IMR-90 (cell line): Measurements from ENCODE around the gene PACC1. TPM values are rescaled to one million over a fixed set of nuclear protein-coding genes. Genes with fewer than 3 reads are reported as not detected.

Experiments used
- ATAC-seq: fragments of 200-7000 bp; cut with Tn5 transposase; 2 replicates; pipeline ENCODE4 v1.9.1; 2020; ENCODE audit warnings: low read depth, mild to moderate bottlenecking, moderate library complexity
- BruUV-seq: library from RNA; stranded (reverse); fragments of 400-500 nt; replicated peaks from 2 replicates; lab custom pipeline; 2021; lab: Mats Ljungman, UMichigan
- CTCF ChIA-PET: fragments of 300-600 bp; formaldehyde crosslinking; extraction: SDS; loops from one replicate; lab custom pipeline; 2021; ENCODE audit warnings: antibody characterized with exemption; lab: Yijun Ruan, JAX
- POLR2A ChIA-PET: fragments of 300-600 bp; sonication (Branson Sonifier 250); formaldehyde crosslinking; loops from one replicate; lab custom pipeline; 2022; ENCODE audit warnings: antibody characterized with exemption; ENCODE audit not compliant: unreplicated experiment; lab: Charles Lee
- DNase-seq: peaks from one replicate; pipeline ENCODE4 v3.0.0; 2013
- H2AFZ ChIP-seq: replicated peaks from 2 replicates; pipeline ENCODE3; 2013; ENCODE audit warnings: low read length, mild to moderate bottlenecking; ENCODE audit not compliant: poor library complexity
- H2AK5ac ChIP-seq: 2 replicates; pipeline ENCODE4 v1.6.1; 2013; ENCODE audit warnings: low read depth, low read length, inconsistent platforms
- H2AK9ac ChIP-seq: replicated peaks from 2 replicates; pipeline ENCODE3; 2013; ENCODE audit warnings: mild to moderate bottlenecking, low read depth, low read length, moderate library complexity; ENCODE audit not compliant: poor library complexity
- H2BK120ac ChIP-seq: 2 replicates; pipeline ENCODE4 v1.6.1; 2013; ENCODE audit warnings: low read depth, low read length, inconsistent platforms
- H2BK15ac ChIP-seq: 3 replicates; pipeline ENCODE4 v1.6.1; 2013; ENCODE audit warnings: low read depth, low read length, inconsistent platforms
- H2BK20ac ChIP-seq: 2 replicates; pipeline ENCODE4 v1.6.1; 2013; ENCODE audit warnings: low read depth, mild to moderate bottlenecking, inconsistent platforms, low read length, moderate library complexity
- H2BK5ac ChIP-seq: 2 replicates; pipeline ENCODE4 v1.6.1; 2013; ENCODE audit warnings: mild to moderate bottlenecking, low read depth, low read length, inconsistent platforms; ENCODE audit not compliant: poor library complexity, severe bottlenecking
- H3K14ac ChIP-seq: replicated peaks from 2 replicates; pipeline ENCODE4 v1.6.1; 2013; ENCODE audit warnings: low read depth, low read length, inconsistent platforms
- H3K18ac ChIP-seq: 2 replicates; pipeline ENCODE4 v1.6.1; 2013; ENCODE audit warnings: low read depth, low read length, control low read depth
- H3K23ac ChIP-seq: 2 replicates; pipeline ENCODE4 v1.6.1; 2013; ENCODE audit warnings: low read depth, low read length, inconsistent platforms
- H3K27ac ChIP-seq: 2 replicates; pipeline ENCODE4 v1.5.1; 2013; ENCODE audit warnings: mild to moderate bottlenecking, control low read depth, low read length; ENCODE audit not compliant: insufficient read depth
- H3K27me3 ChIP-seq: 2 replicates; pipeline ENCODE4 v1.6.1; 2013; ENCODE audit warnings: low read length; ENCODE audit not compliant: control insufficient read depth, insufficient read depth
- H3K36me3 ChIP-seq: 2 replicates; pipeline ENCODE4 v1.6.1; 2013; ENCODE audit warnings: low read length, mixed read lengths; ENCODE audit not compliant: control insufficient read depth, insufficient read depth
- H3K4ac ChIP-seq: 2 replicates; pipeline ENCODE4 v1.6.1; 2013; ENCODE audit warnings: low read depth, low read length, inconsistent platforms
- H3K4me1 ChIP-seq: 2 replicates; pipeline ENCODE4 v1.6.1; 2013; ENCODE audit warnings: low read length, mixed read lengths; ENCODE audit not compliant: control insufficient read depth, insufficient read depth
- H3K4me2 ChIP-seq: 2 replicates; pipeline ENCODE4 v1.6.1; 2013; ENCODE audit warnings: low read depth, mild to moderate bottlenecking, control low read depth, low read length, moderate library complexity
- H3K4me3 ChIP-seq: 2 replicates; pipeline ENCODE4 v1.5.1; 2013; ENCODE audit warnings: low read depth, mild to moderate bottlenecking, control low read depth, low read length, moderate library complexity; ENCODE audit not compliant: insufficient read depth
- H3K56ac ChIP-seq: 2 replicates; pipeline ENCODE4 v1.6.1; 2013; ENCODE audit warnings: low read length, inconsistent platforms; ENCODE audit not compliant: insufficient read depth; ENCODE audit errors: extremely low read depth
- H3K79me1 ChIP-seq, 2 experiments: 2 replicates each; pipeline ENCODE4 v1.6.1; 2013; ENCODE audit warnings: low read length in 2 of 2, inconsistent platforms in 1 of 2, low read depth in 1 of 2
- H3K9ac ChIP-seq: 2 replicates; pipeline ENCODE4 v1.6.1; 2013; ENCODE audit warnings: low read depth, low read length, control low read depth
- H3K9me1 ChIP-seq: 2 replicates; pipeline ENCODE4 v1.6.1; 2013; ENCODE audit warnings: low read length, inconsistent platforms; ENCODE audit not compliant: insufficient read depth
- H3K9me3 ChIP-seq: 2 replicates; pipeline ENCODE4 v1.6.1; 2013; ENCODE audit warnings: low read length; ENCODE audit not compliant: control insufficient read depth, insufficient read depth
- H4K20me1 ChIP-seq: 2 replicates; pipeline ENCODE4 v1.6.1; 2013; ENCODE audit warnings: low read length, inconsistent platforms; ENCODE audit not compliant: insufficient read depth
- H4K5ac ChIP-seq: 2 replicates; pipeline ENCODE4 v1.6.1; 2013; ENCODE audit warnings: mild to moderate bottlenecking, low read depth, low read length, control low read depth
- H4K8ac ChIP-seq, 2 experiments: 2 replicates each; pipeline ENCODE4 v1.6.1; 2013; ENCODE audit warnings: low read depth in 2 of 2, low read length in 2 of 2, control low read depth in 1 of 2, inconsistent platforms in 1 of 2
- H4K91ac ChIP-seq: 2 replicates; pipeline ENCODE4 v1.6.1; 2013; ENCODE audit warnings: low read depth, low read length, inconsistent platforms; ENCODE audit not compliant: insufficient read depth
- CEBPB ChIP-seq: IDR thresholded peaks from 2 replicates; pipeline ENCODE4 v1.6.1; 2012; ENCODE audit warnings: low read depth, low read length, improper control_type of control experiment
- CHD1 ChIP-seq: IDR thresholded peaks from 2 replicates; pipeline ENCODE4 v1.6.1; 2012; ENCODE audit warnings: low read depth, low read length, improper control_type of control experiment
- FOS ChIP-seq: fragments of 150-350 bp; IDR thresholded peaks from 2 replicates; pipeline ENCODE4 v1.6.1; 2016; ENCODE audit warnings: low read depth, low read length
- MAFK ChIP-seq: IDR thresholded peaks from 2 replicates; pipeline ENCODE4 v1.6.1; 2012; ENCODE audit warnings: low read depth, low read length, improper control_type of control experiment
- MAZ ChIP-seq: IDR thresholded peaks from 2 replicates; pipeline ENCODE4 v1.6.1; 2012; ENCODE audit warnings: low read depth, mild to moderate bottlenecking, low read length, improper control_type of control experiment, moderate library complexity, borderline replicate concordance
- RCOR1 ChIP-seq: IDR thresholded peaks from 2 replicates; pipeline ENCODE4 v1.6.1; 2012; ENCODE audit warnings: mild to moderate bottlenecking, low read length, improper control_type of control experiment; ENCODE audit not compliant: insufficient replicate concordance
- WGBS, 2 experiments: methylation state at CpG; one replicate each; pipeline versions ENCODE4 v1.1.5 to v1.1.7; 2013; ENCODE audit warnings: missing lambda C conversion rate in 2 of 2; ENCODE audit not compliant: insufficient read length in 1 of 2; ENCODE audit errors: extremely low coverage in 2 of 2; 5-methylcytosine and 5-hydroxymethylcytosine counted together
- dilution Hi-C: fragments of 300-500 bp; cut with HindIII; formaldehyde crosslinking; loops from one replicate; pipeline ENCODE4 v1.14.3; 2018; ENCODE audit warnings: low sequenced_read_pairs; ENCODE audit not compliant: unreplicated experiment
- in situ Hi-C: fragments of 300-500 bp; cut with MboI; formaldehyde crosslinking; loops from 3 replicates; pipeline ENCODE4 v1.14.3; 2019; ENCODE audit warnings: low sequenced_read_pairs, inconsistent platforms, mixed read lengths
- intact Hi-C: fragments of 100-400 bp; cut with micrococcal nuclease; formaldehyde crosslinking; loops from 2 replicates; pipeline ENCODE4 v1.10.0; 2022
- polyA plus RNA-seq, 3 experiments: library from polyadenylated mRNA; depleted of rRNA; stranded (reverse); fragments of >200 nt; gene quantifications; 2 replicates each; pipeline ENCODE4 v1.2.3, GENCODE V29; 2012; ENCODE audit warnings: low replicate concordance in 1 of 3
- total RNA-seq: library from RNA; depleted of rRNA; stranded (reverse); fragments of >200 nt; gene quantifications from 2 replicates; pipeline ENCODE4 v1.2.3, GENCODE V29; 2012

Gene PACC1
- total and polyA plus RNA-seq, 2 of the 4 experiments (the other 2 are of a cell fraction) = 8.6 to 13.4 TPM

- no peak overlapping the region for H2AFZ ChIP-seq
- DNase-seq = no peak
- H2AK9ac ChIP-seq = no peak overlapping the region
- no peak overlapping the region for H3K18ac ChIP-seq
- no peak overlapping the region for H2AK5ac ChIP-seq
- no peak overlapping the region for H2BK20ac ChIP-seq
- H3K23ac ChIP-seq = no peak overlapping the region
- no peak overlapping the region for H3K4me3 ChIP-seq
- no peaks in the 10 kb centered on the region for H3K27me3 ChIP-seq
- ChIA-PET CTCF (interaction anchor here (1.4 kb wide), 1 partner anchor 15 kb away, joined by 3 read pairs; no protein-coding TSS in a partner anchor), POLR2A (no interaction called here)
- ATAC-seq = no peak
- peaks cover 4% of the 10 kb centered on the region for H4K20me1 ChIP-seq
- 0 out of 2 replicates have a peak, but pooled peaks cover 3% of the 10 kb centered on the region for H3K9me1 ChIP-seq
- dilution Hi-C loops (no loop called here), intact Hi-C loops (no loop called here), in situ Hi-C loops (no loop called here)
- no peak overlapping the region for H3K56ac ChIP-seq
- 0 out of 2 replicates have a peak, but pooled peaks cover 2% of the 10 kb centered on the region for H3K4me1 ChIP-seq
- no peak overlapping the region for H4K5ac ChIP-seq
- no CpG with 5 or more reads among the region's 9 CpGs for WGBS, 2 experiments
- no peak overlapping the region for H2BK120ac ChIP-seq
- H3K14ac ChIP-seq = no peak overlapping the region
- H2BK5ac ChIP-seq = no peak overlapping the region
- H4K8ac ChIP-seq = no peak overlapping the region
- H4K91ac ChIP-seq = no peak overlapping the region
- H3K4me2 ChIP-seq = no peak overlapping the region
- peaks cover 7 to 18% of the 10 kb centered on the region in 2 experiments for H3K79me1 ChIP-seq
- H3K36me3 ChIP-seq = peaks cover 10% of the 10 kb centered on the region
- H3K9me3 ChIP-seq = no peaks in the 10 kb centered on the region
- no peak overlapping the region for H2BK15ac ChIP-seq
- no peak overlapping the region for H3K27ac ChIP-seq
- BruUV-seq = no TSS peak
- TF ChIP-seq RCOR1 = no peak
- TF ChIP-seq FOS = no peak
- TF ChIP-seq CHD1 = no peak
- TF ChIP-seq MAZ = no peak
- no peak for TF ChIP-seq CEBPB
- TF ChIP-seq MAFK = no peak
- H3K9ac ChIP-seq = no peak overlapping the region
- H3K4ac ChIP-seq = no peak overlapping the region
Measured at GRCh38 chr1:212440419-212440818, 25.7 kb upstream of the PACC1 start.
